ENCODE data around the gene TRRAP.

GRCh38 chr7:99030951-99031350 is 152.6 kb downstream of the TRRAP start:
- TF ChIP-seq POLR2A (IDR thresholded peaks at IDR 0.05; ENCODE audit: low read length) (no peak), GATA1 (IDR thresholded peaks at IDR 0.05; ENCODE audit: low read depth, low read length) (no peak)

Measured in erythroblast (primary cell).